ENCODE measurements around the gene ATPAF1.

ATPAF1 gene

GRCh38 chr1:46650491-46650890, 17.7 kb downstream of the ATPAF1 start:
- no peak for DNase-seq (ENCODE audit: low read depth in 2 of 2)

- DNase-seq (ENCODE audit: low read depth in 2 of 2): no peak
Measured at GRCh38 chr1:46649764-46650163, 18.4 kb downstream of the ATPAF1 start.

- no peak for DNase-seq (ENCODE audit: low read depth in 2 of 2)
Measured at GRCh38 chr1:46647611-46648010, 20.6 kb downstream of the ATPAF1 start.

GRCh38 chr1:46646844-46647243, 21.3 kb downstream of the ATPAF1 start:
- DNase-seq (ENCODE audit: low read depth in 2 of 2): no peak

- DNase-seq (ENCODE audit: low read depth in 2 of 2): no peak
Measured at GRCh38 chr1:46646331-46646730, 21.8 kb downstream of the ATPAF1 start.

GRCh38 chr1:46645815-46646214, 22.3 kb downstream of the ATPAF1 start:
- no peak for DNase-seq (ENCODE audit: low read depth in 2 of 2)

- peak; percentile 52 to 54 for DNase-seq (ENCODE audit: low read depth in 2 of 2)
Measured at GRCh38 chr1:46643368-46643775, 24.8 kb downstream of the ATPAF1 start.

- DNase-seq (ENCODE audit: low read depth in 2 of 2): no peak
Measured at GRCh38 chr1:46642115-46642680, 26.0 kb downstream of the ATPAF1 start.

- no peak for DNase-seq (ENCODE audit: low read depth in 2 of 2)
Measured at GRCh38 chr1:46639547-46639946, 28.6 kb downstream of the ATPAF1 start.

- DNase-seq (ENCODE audit: low read depth in 2 of 2): no peak
Measured at GRCh38 chr1:46638921-46639320, 29.2 kb downstream of the ATPAF1 start.

GRCh38 chr1:46637444-46638083, 30.6 kb downstream of the ATPAF1 start:
- DNase-seq (ENCODE audit: low read depth in 2 of 2): no peak

GRCh38 chr1:46635205-46635604, 33.0 kb downstream of the ATPAF1 start:
- DNase-seq (ENCODE audit: low read depth in 2 of 2): no peak

- no peak for DNase-seq (ENCODE audit: low read depth in 2 of 2)
Measured at GRCh38 chr1:46630719-46631118, 37.4 kb downstream of the ATPAF1 start.

- DNase-seq (ENCODE audit: low read depth in 2 of 2): no peak
Measured at GRCh38 chr1:46623743-46624644, 44.2 kb downstream of the ATPAF1 start.

- DNase-seq (ENCODE audit: low read depth in 2 of 2): no peak
Measured at GRCh38 chr1:46622344-46622743, 45.8 kb downstream of the ATPAF1 start.

GRCh38 chr1:46621930-46622329, 46.2 kb downstream of the ATPAF1 start:
- DNase-seq (ENCODE audit: low read depth in 2 of 2): no peak

GRCh38 chr1:46619656-46620258, 48.4 kb downstream of the ATPAF1 start:
- DNase-seq (ENCODE audit: low read depth in 2 of 2): no peak

- no peak for DNase-seq (ENCODE audit: low read depth in 2 of 2)
Measured at GRCh38 chr1:46618754-46619415, 49.3 kb downstream of the ATPAF1 start.

- DNase-seq (ENCODE audit: low read depth in 2 of 2): no peak
Measured at GRCh38 chr1:46617833-46618232, 50.3 kb downstream of the ATPAF1 start.

- DNase-seq (ENCODE audit: low read depth in 2 of 2): no peak
Measured at GRCh38 chr1:46617108-46617800, 50.9 kb downstream of the ATPAF1 start.
